Neural cell (in vitro differentiated cells): Measurements from ENCODE around the gene LRRC53. TPM values are rescaled to one million over a fixed set of nuclear protein-coding genes. Genes with fewer than 3 reads are reported as not detected.

Source experiments
- H2AFZ ChIP-seq: fragments of 200-600, 300-800 bp; sonication (generic), shearing (Covaris generic); 2 replicates; pipeline ENCODE4 v1.6.0; 2014; ENCODE audit warnings: low read depth, mild to moderate bottlenecking, antibody characterized with exemption, low read length, moderate library complexity
- H3F3A ChIP-seq: fragments of 200-600 bp; shearing (Covaris generic); 2 replicates; pipeline ENCODE4 v1.6.1; 2016; ENCODE audit warnings: mild to moderate bottlenecking, moderate library complexity, mixed read lengths, antibody characterized with exemption, low read length; ENCODE audit not compliant: insufficient read depth, poor library complexity, severe bottlenecking
- H3K27ac ChIP-seq: fragments of 200-600, 300-800 bp; sonication (generic), shearing (Covaris generic); 2 replicates; pipeline ENCODE4 v1.5.1; 2014; ENCODE audit warnings: mild to moderate bottlenecking, low read length, moderate library complexity
- H3K27me3 ChIP-seq: fragments of 300-800, 200-600 bp; sonication (generic), shearing (Covaris generic); 2 replicates; pipeline ENCODE4 v1.6.0; 2014; ENCODE audit warnings: mild to moderate bottlenecking, low read depth, low read length, moderate library complexity; ENCODE audit not compliant: insufficient read depth
- H3K36me3 ChIP-seq: fragments of 300-800, 200-600 bp; sonication (generic), shearing (Covaris generic); 2 replicates; pipeline ENCODE4 v1.5.1; 2014; ENCODE audit warnings: mild to moderate bottlenecking, antibody characterized with exemption, low read length, moderate library complexity; ENCODE audit not compliant: insufficient read depth
- H3K4me2 ChIP-seq: fragments of 300-800, 200-600 bp; sonication (generic), shearing (Covaris generic); 2 replicates; pipeline ENCODE4 v1.6.0; 2014; ENCODE audit warnings: mild to moderate bottlenecking, low read length
- H3K4me3 ChIP-seq: fragments of 300-800, 200-600 bp; sonication (generic), shearing (Covaris generic); 2 replicates; pipeline ENCODE4 v1.5.1; 2014; ENCODE audit warnings: mild to moderate bottlenecking, low read length, moderate library complexity
- H3K79me2 ChIP-seq: fragments of 200-600 bp; shearing (Covaris generic); replicated peaks from 2 replicates; pipeline ENCODE4 v1.6.0; 2014; ENCODE audit warnings: mild to moderate bottlenecking, low read length, moderate library complexity; ENCODE audit not compliant: insufficient read depth
- H3K9ac ChIP-seq: fragments of 300-800, 200-600 bp; sonication (generic), shearing (Covaris generic); 2 replicates; pipeline ENCODE4 v1.6.1; 2016; ENCODE audit warnings: mild to moderate bottlenecking, low read length, mixed read lengths
- H3K9me2 ChIP-seq: fragments of 200-600 bp; shearing (Covaris generic); 2 replicates; pipeline ENCODE4 v1.6.1; 2016; ENCODE audit warnings: mild to moderate bottlenecking, low read length, mixed read lengths; ENCODE audit not compliant: insufficient read depth
- H3K9me3 ChIP-seq: fragments of 200-600, 300-800 bp; sonication (generic), shearing (Covaris generic); 2 replicates; pipeline ENCODE4 v1.6.1; 2016; ENCODE audit warnings: mild to moderate bottlenecking, mixed run types, low read length, moderate library complexity, mixed read lengths
- H4K20me1 ChIP-seq: fragments of 200-600 bp; shearing (Covaris generic); 2 replicates; pipeline ENCODE4 v1.6.1; 2016; ENCODE audit warnings: mild to moderate bottlenecking, mixed run types; ENCODE audit not compliant: insufficient read depth
- EP300 ChIP-seq: fragments of 450-650 bp; conservative IDR thresholded peaks from 2 replicates; pipeline ENCODE4 v1.6.1; 2014; ENCODE audit warnings: antibody characterized with exemption, mild to moderate bottlenecking, moderate library complexity; ENCODE audit not compliant: poor library complexity, severe bottlenecking
- EZH2 ChIP-seq: fragments of 200-600, 300-800 bp; shearing (Covaris generic), sonication (generic); IDR thresholded peaks from 2 replicates; pipeline ENCODE4 v1.6.1; 2014; ENCODE audit warnings: antibody characterized with exemption, low read length, borderline replicate concordance, mild to moderate bottlenecking; ENCODE audit not compliant: insufficient read depth, poor library complexity, severe bottlenecking
- MXI1 ChIP-seq: fragments of 450-650 bp; conservative IDR thresholded peaks from 2 replicates; pipeline ENCODE4 v1.6.1; 2014; ENCODE audit warnings: antibody characterized with exemption, mild to moderate bottlenecking; ENCODE audit not compliant: poor library complexity, severe bottlenecking
- POLR2AphosphoS5 ChIP-seq: IDR thresholded peaks from 2 replicates; pipeline ENCODE4 v1.6.1; 2012
- RAD21 ChIP-seq: fragments of 450-650 bp; conservative IDR thresholded peaks from 2 replicates; pipeline ENCODE4 v1.6.1; 2014; ENCODE audit warnings: antibody characterized with exemption, mild to moderate bottlenecking, moderate library complexity
- SMC3 ChIP-seq: fragments of 450-650 bp; conservative IDR thresholded peaks from 2 replicates; pipeline ENCODE4 v1.6.1; 2014; ENCODE audit warnings: antibody characterized with exemption, mild to moderate bottlenecking, moderate library complexity; ENCODE audit not compliant: poor library complexity
- TAF1 ChIP-seq: IDR thresholded peaks from 2 replicates; pipeline ENCODE4 v1.6.1; 2012; ENCODE audit warnings: low read depth
- polyA plus RNA-seq: library from polyadenylated mRNA; depleted of rRNA; stranded (reverse); fragments of >200 nt; gene quantifications from 2 replicates; pipeline ENCODE4 v1.2.3, GENCODE V29; 2014
- TF ChIP-seq, protein P1 (sequence below): IDR thresholded peaks from 2 replicates; pipeline ENCODE4 v1.6.1; 2012; ENCODE audit warnings: borderline replicate concordance
- TF ChIP-seq, protein P2 (sequence below): fragments of 450-650 bp; IDR thresholded peaks from 2 replicates; pipeline ENCODE4 v1.5.1; 2014; ENCODE audit warnings: antibody characterized with exemption, mild to moderate bottlenecking, moderate library complexity; ENCODE audit not compliant: poor library complexity, severe bottlenecking

LRRC53 gene
- polyA plus RNA-seq, 1 donor from 2014 or later = not detected

DNA sequence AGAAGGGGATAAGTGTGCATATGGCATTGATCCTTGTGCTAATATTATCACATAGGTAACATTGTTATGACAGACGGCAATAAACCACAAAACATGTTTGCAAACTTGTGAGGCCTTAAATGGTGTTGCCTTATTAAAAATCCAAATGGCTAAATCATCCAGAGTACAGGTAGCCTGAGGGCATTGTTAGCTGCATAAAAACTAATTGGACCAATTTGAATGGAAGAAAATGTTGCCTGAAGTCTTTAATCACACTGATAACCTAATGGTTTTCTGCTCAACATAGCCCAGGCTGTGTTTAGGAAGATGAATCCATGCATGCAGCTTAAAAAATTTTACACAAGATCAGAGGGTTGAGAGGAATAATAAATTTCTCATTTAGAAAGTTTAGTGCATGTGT lies 19.4 kb upstream of the LRRC53 start:
- Histone ChIP-seq H3K9me2 (no peaks in the 10 kb centered on the region), H4K20me1 (no peaks in the 10 kb centered on the region), H3K79me2 (no peaks in the 10 kb centered on the region), H3K27ac (no peak overlapping the region), H3K9me3 (no peaks in the 10 kb centered on the region), H3K4me3 (no peak overlapping the region), H3K4me2 (no peak overlapping the region), H3K36me3 (no peaks in the 10 kb centered on the region), H2AFZ (no peak overlapping the region), H3K27me3 (no peaks in the 10 kb centered on the region), H3F3A (no peaks in the 10 kb centered on the region), H3K9ac (no peak overlapping the region)
- TF ChIP-seq EZH2 (no peak), POLR2AphosphoS5 (no peak), MXI1 (no peak), TAF1 (no peak), EP300 (no peak), SMC3 (no peak), RAD21 (no peak)
- TF ChIP-seq, protein P1, sequence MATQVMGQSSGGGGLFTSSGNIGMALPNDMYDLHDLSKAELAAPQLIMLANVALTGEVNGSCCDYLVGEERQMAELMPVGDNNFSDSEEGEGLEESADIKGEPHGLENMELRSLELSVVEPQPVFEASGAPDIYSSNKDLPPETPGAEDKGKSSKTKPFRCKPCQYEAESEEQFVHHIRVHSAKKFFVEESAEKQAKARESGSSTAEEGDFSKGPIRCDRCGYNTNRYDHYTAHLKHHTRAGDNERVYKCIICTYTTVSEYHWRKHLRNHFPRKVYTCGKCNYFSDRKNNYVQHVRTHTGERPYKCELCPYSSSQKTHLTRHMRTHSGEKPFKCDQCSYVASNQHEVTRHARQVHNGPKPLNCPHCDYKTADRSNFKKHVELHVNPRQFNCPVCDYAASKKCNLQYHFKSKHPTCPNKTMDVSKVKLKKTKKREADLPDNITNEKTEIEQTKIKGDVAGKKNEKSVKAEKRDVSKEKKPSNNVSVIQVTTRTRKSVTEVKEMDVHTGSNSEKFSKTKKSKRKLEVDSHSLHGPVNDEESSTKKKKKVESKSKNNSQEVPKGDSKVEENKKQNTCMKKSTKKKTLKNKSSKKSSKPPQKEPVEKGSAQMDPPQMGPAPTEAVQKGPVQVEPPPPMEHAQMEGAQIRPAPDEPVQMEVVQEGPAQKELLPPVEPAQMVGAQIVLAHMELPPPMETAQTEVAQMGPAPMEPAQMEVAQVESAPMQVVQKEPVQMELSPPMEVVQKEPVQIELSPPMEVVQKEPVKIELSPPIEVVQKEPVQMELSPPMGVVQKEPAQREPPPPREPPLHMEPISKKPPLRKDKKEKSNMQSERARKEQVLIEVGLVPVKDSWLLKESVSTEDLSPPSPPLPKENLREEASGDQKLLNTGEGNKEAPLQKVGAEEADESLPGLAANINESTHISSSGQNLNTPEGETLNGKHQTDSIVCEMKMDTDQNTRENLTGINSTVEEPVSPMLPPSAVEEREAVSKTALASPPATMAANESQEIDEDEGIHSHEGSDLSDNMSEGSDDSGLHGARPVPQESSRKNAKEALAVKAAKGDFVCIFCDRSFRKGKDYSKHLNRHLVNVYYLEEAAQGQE = no peak
- TF ChIP-seq, protein P2, sequence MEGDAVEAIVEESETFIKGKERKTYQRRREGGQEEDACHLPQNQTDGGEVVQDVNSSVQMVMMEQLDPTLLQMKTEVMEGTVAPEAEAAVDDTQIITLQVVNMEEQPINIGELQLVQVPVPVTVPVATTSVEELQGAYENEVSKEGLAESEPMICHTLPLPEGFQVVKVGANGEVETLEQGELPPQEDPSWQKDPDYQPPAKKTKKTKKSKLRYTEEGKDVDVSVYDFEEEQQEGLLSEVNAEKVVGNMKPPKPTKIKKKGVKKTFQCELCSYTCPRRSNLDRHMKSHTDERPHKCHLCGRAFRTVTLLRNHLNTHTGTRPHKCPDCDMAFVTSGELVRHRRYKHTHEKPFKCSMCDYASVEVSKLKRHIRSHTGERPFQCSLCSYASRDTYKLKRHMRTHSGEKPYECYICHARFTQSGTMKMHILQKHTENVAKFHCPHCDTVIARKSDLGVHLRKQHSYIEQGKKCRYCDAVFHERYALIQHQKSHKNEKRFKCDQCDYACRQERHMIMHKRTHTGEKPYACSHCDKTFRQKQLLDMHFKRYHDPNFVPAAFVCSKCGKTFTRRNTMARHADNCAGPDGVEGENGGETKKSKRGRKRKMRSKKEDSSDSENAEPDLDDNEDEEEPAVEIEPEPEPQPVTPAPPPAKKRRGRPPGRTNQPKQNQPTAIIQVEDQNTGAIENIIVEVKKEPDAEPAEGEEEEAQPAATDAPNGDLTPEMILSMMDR = no peak

DNA sequence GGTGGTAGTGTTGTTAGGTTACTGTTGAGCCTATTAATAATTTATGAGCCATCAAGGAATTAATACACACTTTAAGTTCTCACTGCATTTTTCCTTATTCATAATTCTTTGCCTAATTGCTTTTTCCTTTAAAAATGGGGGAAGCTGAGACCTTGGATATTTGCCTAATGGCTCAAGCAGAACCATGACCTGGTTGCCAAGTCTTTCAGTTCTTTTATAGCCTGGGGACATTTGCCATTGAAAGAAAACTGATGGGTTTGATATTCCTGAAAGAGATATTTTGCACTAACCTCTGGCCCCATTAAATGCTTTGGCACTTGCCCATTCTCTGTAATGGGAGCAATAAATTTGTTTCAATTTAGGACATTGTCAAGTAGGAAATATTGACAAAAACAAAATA lies 18.5 kb upstream of the LRRC53 start:
- Histone ChIP-seq H2AFZ (no peak overlapping the region), H3K9ac (no peak overlapping the region), H3K4me2 (no peak overlapping the region), H3K9me2 (no peaks in the 10 kb centered on the region), H3K36me3 (no peaks in the 10 kb centered on the region), H4K20me1 (no peaks in the 10 kb centered on the region), H3K27ac (no peak overlapping the region), H3K79me2 (no peaks in the 10 kb centered on the region), H3K27me3 (no peaks in the 10 kb centered on the region), H3K9me3 (no peaks in the 10 kb centered on the region), H3F3A (no peaks in the 10 kb centered on the region), H3K4me3 (no peak overlapping the region)
- TF ChIP-seq TAF1 = no peak

DNA sequence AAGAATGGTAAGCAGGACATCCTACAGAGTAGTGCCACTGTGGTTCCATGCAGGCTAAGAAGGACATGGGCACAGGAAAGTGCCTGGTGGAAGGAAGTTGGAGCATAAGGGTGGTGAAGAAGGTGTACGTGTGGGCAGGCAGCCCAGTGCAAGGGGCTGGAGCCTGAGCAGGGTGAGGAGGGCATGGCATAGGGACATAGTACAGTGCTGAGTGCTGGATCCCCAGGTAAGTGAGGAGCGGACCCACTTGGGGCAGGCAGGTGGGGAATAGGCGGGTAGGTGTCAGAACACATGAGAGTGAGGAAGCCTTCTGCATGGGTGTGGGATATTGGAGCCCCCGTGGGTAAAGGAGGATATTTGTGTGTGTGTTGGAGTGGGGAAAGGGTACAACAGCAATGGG lies 15.7 kb upstream of the LRRC53 start:
- Histone ChIP-seq H3K79me2 (no peaks in the 10 kb centered on the region), H3K4me3 (no peak overlapping the region), H3K27me3 (no peaks in the 10 kb centered on the region), H3K9ac (no peak overlapping the region), H3K9me2 (no peaks in the 10 kb centered on the region), H3F3A (no peaks in the 10 kb centered on the region), H3K4me2 (no peak overlapping the region), H3K36me3 (no peaks in the 10 kb centered on the region), H4K20me1 (no peaks in the 10 kb centered on the region), H3K9me3 (no peaks in the 10 kb centered on the region), H3K27ac (no peak overlapping the region), H2AFZ (no peak overlapping the region)
- TF ChIP-seq TAF1 (no peak), MXI1 (no peak), EP300 (no peak), POLR2AphosphoS5 (no peak), EZH2 (no peak), RAD21 (no peak), SMC3 (no peak)
- TF ChIP-seq, protein P1 = no peak
- TF ChIP-seq, protein P2 = no peak
